Fibroblast of peridontal ligament (primary cell): ENCODE measurements around the gene TAF4B.
A peak's percentile ranks its signal among the peaks of the same experiment; 100 is the strongest.
"Not testable (repeated sequence)": the region's sequence is repeated elsewhere in the genome, so short reads cannot be mapped to it uniquely, and the experiment has no call there.

Source experiments
- DNase-seq: peaks from one replicate; pipeline ENCODE4 v3.0.0-alpha.2; 2010; ENCODE audit errors: extremely low read depth

TAF4B gene

GRCh38 chr18:26309281-26309680 is 83.0 kb downstream of the TAF4B start:
- peak; percentile 87 for DNase-seq

- no peak for DNase-seq
These were observed 86.0 kb downstream of the TAF4B start for GRCh38 chr18:26312199-26312598.

- DNase-seq: peak; percentile 13
These were observed 91.2 kb downstream of the TAF4B start for GRCh38 chr18:26317398-26317797.

GRCh38 chr18:26320686-26321085 is 94.4 kb downstream of the TAF4B start:
- DNase-seq: no peak

- peak; percentile 55 for DNase-seq
These were observed 96.8 kb downstream of the TAF4B start for GRCh38 chr18:26322890-26323653.

GRCh38 chr18:26325771-26326170 is 99.5 kb downstream of the TAF4B start:
- DNase-seq: no peak

GRCh38 chr18:26327062-26327461 is 100.8 kb downstream of the TAF4B start:
- no peak for DNase-seq

- no peak for DNase-seq
These were observed 106.7 kb downstream of the TAF4B start for GRCh38 chr18:26332991-26333390.

- peak; percentile 44 for DNase-seq
These were observed 108.9 kb downstream of the TAF4B start for GRCh38 chr18:26335156-26335555.

- DNase-seq: peak; percentile 62
These were observed 109.6 kb downstream of the TAF4B start for GRCh38 chr18:26335571-26336487.

- DNase-seq: no peak
These were observed 110.3 kb downstream of the TAF4B start for GRCh38 chr18:26336572-26336971.

GRCh38 chr18:26342646-26343045 is 116.4 kb downstream of the TAF4B start:
- no peak for DNase-seq

GRCh38 chr18:26350961-26351360 is 124.7 kb downstream of the TAF4B start:
- DNase-seq: no peak

GRCh38 chr18:26356045-26356785 is 130.0 kb downstream of the TAF4B start:
- DNase-seq: no peak

- DNase-seq: no peak
These were observed 131.7 kb downstream of the TAF4B start for GRCh38 chr18:26357960-26358359.

GRCh38 chr18:26362021-26362420 is 135.8 kb downstream of the TAF4B start:
- no peak for DNase-seq

GRCh38 chr18:26367425-26367824 is 141.2 kb downstream of the TAF4B start:
- DNase-seq: no peak

- DNase-seq: no peak
These were observed 143.8 kb downstream of the TAF4B start for GRCh38 chr18:26370037-26370436.

- DNase-seq: no peak
These were observed 149.9 kb downstream of the TAF4B start for GRCh38 chr18:26376105-26376504.

- no peak for DNase-seq
These were observed 152.5 kb downstream of the TAF4B start for GRCh38 chr18:26378701-26379100.

- not testable (repeated sequence) for DNase-seq
These were observed 155.3 kb downstream of the TAF4B start for GRCh38 chr18:26381555-26381954.
